HG03045 (cell line): ENCODE data around the gene HYDIN.

Experiments used
- ATAC-seq: cut with Tn5 transposase; IDR thresholded peaks from one replicate; pipeline ENCODE4 v1.9.1; 2021; ENCODE audit warnings: mild to moderate bottlenecking, moderate library complexity; ENCODE audit not compliant: unreplicated experiment

The HYDIN gene

DNA sequence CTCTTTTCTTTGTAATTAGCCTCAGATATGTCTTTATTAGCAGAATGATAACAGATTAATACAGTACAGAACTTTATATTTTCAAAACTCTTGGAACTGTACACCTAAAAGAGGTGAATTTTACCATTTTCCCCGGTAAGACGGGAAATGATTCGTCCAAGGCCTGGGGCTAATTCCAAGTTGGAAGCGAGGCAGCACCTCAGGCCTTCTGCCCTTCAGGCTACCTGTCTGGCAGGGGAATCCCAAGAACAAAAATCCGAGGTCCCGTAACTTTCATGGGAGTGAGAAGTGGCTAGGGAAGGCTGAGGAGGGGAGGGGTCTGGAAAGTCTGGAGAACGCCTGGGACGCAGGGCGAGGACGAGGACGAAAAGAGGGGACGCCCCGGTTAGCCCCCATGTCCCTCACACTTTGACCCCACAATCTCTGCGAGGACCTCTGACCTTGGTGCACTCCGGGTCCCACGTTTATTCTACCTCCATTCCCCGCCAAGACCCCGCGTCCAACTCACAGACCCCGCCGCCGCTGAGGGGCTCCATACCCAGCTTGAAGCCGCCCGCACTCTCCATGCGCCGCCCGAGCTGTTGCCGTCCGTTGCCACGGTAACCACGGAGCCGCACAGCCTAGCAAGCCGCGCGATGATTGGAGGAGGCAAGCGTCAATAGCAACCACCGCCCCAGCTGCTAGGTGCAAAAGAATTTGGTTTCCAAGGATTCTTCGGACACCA is at the start of gene HYDIN:
Gene HYDIN (minus strand): TSS at position 601 of the 724 bp plus-strand sequence. CDS start 43,827 bp downstream, outside the sequence.
- no peak for ATAC-seq

- ATAC-seq = no peak
These were observed 46.2 kb upstream of the HYDIN start for GRCh38 chr16:71276589-71277334.

DNA sequence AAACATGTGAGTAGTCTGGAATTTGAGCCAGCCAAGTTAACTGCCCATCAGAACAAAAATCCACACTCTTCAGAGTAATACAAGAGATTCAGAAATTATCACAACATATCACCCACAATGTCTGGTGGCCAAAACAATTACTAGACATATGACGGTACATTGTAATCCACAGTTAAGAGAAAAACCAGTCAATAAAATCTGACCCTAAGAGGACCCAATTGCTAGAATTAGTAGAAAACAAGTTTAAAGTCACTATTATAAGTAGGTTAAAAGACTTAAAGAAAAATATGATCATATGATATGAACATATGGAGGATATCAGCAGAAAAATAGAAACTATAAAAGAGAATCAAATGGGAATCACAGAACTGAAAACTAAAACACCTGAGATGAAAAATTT is 42.9 kb upstream of the HYDIN start:
- no peak for ATAC-seq

DNA sequence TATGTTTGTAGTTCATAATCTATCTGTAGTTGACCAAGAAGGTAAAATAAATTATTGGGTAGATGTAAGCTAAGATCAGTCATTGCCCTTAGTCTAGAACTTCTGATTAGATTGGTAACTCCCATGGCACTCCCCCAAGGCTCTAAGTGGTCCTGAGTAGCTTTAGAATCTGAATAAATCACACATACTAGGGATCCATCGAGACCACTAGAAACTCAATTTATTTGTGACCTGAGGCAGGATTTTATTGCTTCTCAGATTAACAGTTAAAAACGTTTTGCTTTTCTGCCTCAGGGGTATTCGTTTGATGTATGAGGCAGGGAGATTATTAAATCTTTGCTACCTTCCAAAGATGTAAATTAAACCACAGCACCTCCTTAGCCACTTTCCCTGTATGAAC is 33.8 kb upstream of the HYDIN start:
- ATAC-seq = no peak

- ATAC-seq = no peak
These were observed 33.1 kb upstream of the HYDIN start for GRCh38 chr16:71263582-71263981.

DNA sequence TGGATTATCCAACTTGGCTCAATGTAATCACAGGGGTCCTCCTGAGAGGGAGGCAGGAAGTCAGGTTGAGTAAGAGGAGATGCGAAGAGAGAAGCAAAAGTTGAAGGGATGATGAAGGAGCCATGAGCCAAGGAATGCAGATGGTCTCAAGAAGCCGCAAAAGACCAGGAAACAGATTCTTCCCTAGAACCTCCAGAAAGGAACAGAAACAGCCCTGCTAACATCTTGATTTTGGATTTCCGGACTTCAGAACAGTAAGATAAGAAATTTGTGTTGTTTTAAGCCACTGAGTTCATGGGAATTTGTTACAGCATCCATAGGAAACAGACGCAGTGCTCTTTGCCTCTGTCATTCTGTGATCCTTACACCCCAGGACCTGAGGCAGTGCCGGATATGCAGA is 31.9 kb upstream of the HYDIN start:
- ATAC-seq = no peak

DNA sequence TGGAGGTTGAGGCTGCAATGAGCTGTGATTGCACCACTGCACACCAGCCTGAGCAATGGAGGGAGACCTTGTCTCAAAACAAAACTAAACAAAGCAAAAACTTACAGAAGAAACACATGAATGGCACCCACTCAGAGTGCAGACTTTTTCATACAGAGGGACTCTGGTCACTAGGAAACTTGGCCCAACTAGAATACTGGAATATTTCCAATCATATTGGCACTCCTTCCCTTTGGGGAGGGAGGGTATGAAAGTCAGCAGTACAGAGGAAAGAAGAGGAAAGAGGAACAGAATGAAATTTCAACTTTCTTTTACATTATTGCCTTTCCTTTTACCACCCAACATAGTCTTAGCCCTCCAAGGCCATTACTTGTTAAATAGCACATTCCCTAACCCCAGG is 30.5 kb upstream of the HYDIN start:
- no peak for ATAC-seq

DNA sequence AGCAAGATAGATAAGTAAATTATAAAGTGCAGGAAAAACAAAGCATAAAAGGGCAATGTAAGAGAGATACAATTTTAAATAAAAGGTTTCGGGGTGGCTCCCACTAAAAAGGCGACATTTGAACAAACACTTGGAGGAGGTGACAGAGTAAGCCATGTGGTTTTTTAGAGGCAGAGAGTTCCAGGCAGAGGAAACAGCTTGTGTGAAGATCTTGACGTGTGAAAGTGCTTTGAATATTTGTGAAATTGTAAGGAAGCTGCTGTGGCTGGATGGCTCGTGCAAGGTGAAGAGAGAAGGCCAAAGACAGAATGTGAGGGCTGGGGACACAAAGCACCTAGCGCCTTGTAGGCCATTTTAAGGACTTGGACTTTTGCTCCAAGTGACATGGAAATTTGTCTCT is 28.6 kb upstream of the HYDIN start:
- no peak for ATAC-seq

- ATAC-seq = no peak
These were observed 27.9 kb upstream of the HYDIN start for GRCh38 chr16:71258372-71258771.

DNA sequence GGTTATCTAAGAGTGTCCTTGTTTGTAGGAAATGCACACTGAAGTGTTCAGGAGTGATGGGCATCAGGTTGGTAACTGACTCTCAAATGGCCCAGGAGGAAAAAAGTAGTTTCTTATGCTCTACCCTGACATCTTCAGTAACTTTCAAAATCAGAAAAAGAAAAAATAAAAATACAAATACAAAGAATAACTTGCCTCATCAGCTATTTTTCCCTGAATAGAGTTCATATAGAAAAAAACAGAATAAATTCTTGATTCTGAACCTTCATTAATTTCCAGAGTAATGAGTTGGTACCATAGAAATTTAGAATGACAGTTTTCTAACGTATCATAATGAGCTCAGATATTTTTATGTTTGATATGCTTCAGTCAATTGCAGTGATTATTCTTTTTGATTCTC is 27.2 kb upstream of the HYDIN start:
- ATAC-seq = no peak

GRCh38 chr16:71255721-71256120 is 25.2 kb upstream of the HYDIN start:
- ATAC-seq = no peak

- no peak for ATAC-seq
These were observed 24.5 kb upstream of the HYDIN start for GRCh38 chr16:71254832-71255525.

- ATAC-seq = no peak
These were observed 20.1 kb upstream of the HYDIN start for GRCh38 chr16:71250461-71251235.

DNA sequence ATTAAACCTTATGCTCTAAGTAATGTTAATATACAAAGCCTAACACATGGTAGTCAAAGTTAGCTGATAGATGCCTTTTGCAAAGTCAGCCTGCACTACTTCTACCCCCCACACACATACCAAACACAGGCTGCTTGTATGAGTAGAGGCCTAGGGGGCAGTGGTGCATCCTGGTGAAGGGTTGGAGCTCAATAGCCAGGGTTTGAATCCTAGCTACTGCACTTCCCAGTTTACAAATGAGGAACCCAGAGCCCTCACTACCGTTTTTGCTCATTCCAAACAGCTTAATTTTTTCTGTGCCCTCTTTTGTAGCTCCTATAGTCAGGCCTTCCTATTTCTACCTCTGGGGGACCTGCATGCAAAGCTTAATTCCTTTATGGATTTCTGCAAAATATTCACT is 18.9 kb upstream of the HYDIN start:
- ATAC-seq = no peak

DNA sequence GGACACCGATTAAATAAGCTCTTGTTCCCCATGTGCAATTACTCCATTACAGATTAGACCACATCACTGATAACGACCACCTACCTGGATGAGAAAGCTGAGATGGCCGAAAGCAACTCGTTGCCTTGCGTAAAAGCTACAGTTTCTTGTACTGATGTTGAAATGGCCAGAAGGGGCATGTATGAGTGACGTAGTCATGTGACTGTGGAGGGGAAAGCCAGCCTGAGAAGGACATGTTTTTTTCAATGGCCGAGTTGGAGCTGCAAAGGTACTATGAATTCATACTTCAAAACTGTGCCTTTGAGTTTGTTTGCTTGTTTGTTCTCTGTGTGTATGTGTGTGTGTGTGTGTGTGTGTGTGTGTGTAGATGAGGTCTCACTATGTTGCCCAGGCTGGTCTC is 17.0 kb upstream of the HYDIN start:
- ATAC-seq = no peak

- ATAC-seq = no peak
These were observed 15.8 kb upstream of the HYDIN start for GRCh38 chr16:71246309-71246708.

- ATAC-seq = no peak
These were observed 14.0 kb upstream of the HYDIN start for GRCh38 chr16:71244521-71244920.

DNA sequence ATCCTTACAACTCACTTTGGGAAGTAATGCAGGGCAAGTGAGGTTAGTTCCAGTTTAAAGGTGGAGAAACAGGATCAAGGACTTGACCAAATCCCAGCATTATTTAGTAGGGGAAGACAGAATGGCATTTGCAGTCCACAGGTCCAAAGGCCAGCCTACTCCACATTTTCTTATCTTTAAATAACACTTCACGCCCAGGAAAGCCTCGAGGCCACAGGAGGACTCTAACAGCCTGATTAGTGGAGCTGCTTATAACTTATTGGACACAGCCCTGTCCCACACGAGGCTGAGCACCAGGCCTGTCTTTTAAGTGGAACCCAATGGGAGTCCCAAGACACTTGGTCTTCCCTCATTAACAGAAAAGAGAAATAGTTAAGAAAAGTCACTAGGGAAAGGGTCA is 12.1 kb upstream of the HYDIN start:
- no peak for ATAC-seq

DNA sequence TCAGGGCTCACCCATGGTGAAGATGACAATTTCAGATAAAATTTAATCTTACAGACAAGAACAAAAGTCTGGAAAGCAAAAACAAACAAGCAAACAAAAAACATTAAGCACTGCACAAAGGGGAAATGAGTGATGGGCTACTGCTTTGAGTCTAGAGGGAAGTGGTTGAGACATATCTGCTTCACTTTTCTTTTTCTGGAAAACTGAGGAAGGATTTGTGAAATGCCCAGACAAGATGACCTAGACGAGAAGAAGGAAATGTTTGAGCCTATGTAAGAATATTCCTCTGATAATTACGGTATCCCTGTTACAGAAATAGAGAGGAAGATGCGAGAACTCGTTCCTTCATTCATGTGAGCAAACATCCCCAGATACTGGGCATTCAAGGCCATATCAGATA is 11.5 kb upstream of the HYDIN start:
- ATAC-seq = no peak

- no peak for ATAC-seq
These were observed 1.2 kb downstream of the HYDIN start for GRCh38 chr16:71229344-71229743.
